Keratinocyte (primary cell): ENCODE measurements around the gene DGKQ.

ENCODE experiments used
- EZH2 ChIP-seq: IDR thresholded peaks from one replicate; pipeline ENCODE4 v1.6.1; 2012; ENCODE audit warnings: inconsistent platforms, mild to moderate bottlenecking, low read length, moderate library complexity
- TF ChIP-seq, protein P1 (sequence below), 3 experiments: IDR thresholded peaks in 1 of 3; conservative IDR thresholded peaks in 1 of 3; optimal IDR thresholded peaks in 1 of 3; 2 replicates in 2 of 3; 3 replicates in 1 of 3; pipeline versions ENCODE3 to v1.5.1; 2011; ENCODE audit warnings: low read length in 3 of 3, mild to moderate bottlenecking in 3 of 3, moderate library complexity in 2 of 3, control low read depth in 1 of 3, inconsistent platforms in 1 of 3; ENCODE audit not compliant: insufficient read depth in 2 of 3; ENCODE audit errors: extremely low read depth in 1 of 3

DNA sequence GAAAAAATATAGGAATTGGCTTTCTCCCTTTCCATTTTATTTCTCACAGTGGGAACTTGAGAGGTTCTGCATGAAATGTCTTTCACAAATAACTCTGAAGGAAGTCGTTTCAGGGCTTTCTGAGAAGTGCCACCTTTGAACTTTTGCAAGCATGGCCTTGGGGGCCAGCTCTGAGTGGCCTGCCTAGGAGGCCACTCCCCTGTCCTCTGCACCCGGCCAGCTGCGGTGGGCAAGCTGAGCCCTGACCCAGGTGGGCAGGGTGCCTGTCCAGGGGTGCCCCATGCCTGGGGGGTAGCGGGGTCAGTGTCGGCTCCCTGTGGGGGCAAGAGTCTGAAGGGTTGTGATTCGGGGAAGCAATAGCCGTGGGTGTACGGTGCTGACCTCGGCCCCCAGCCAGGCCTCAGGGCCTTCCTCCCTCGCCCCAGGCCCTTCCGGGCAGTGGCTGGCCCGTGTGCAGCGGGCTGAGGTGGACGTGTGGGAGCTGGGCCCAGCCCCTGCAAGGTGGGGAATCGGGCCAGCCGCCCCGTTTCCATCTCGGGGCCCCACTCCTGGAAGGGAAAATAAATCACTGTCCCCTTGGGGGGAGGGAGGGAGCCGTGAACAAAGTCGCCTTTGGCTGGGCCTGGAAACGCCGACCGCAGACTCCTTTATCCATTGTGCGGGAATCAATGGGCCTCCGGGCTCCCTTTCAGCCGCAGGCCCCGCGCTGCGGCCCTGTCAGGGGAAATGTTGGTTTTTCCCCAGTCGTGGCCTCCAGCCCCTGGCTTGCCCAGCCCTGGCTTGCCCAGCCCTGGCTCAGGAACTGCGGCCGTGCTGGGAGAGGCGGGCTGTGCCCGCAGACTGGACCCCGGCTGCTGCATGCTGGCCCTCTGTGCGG is 41.2 kb upstream of the DGKQ start:
- TF ChIP-seq, protein P1, sequence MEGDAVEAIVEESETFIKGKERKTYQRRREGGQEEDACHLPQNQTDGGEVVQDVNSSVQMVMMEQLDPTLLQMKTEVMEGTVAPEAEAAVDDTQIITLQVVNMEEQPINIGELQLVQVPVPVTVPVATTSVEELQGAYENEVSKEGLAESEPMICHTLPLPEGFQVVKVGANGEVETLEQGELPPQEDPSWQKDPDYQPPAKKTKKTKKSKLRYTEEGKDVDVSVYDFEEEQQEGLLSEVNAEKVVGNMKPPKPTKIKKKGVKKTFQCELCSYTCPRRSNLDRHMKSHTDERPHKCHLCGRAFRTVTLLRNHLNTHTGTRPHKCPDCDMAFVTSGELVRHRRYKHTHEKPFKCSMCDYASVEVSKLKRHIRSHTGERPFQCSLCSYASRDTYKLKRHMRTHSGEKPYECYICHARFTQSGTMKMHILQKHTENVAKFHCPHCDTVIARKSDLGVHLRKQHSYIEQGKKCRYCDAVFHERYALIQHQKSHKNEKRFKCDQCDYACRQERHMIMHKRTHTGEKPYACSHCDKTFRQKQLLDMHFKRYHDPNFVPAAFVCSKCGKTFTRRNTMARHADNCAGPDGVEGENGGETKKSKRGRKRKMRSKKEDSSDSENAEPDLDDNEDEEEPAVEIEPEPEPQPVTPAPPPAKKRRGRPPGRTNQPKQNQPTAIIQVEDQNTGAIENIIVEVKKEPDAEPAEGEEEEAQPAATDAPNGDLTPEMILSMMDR (optimal IDR thresholded peaks at IDR 0.05 in 1 of 3, IDR thresholded peaks at IDR 0.05 in 1 of 3, conservative IDR thresholded peaks at IDR 0.05 in 1 of 3; ENCODE audit: extremely low read depth in 1 of 3, insufficient read depth in 2 of 3, low read length in 3 of 3): no peak
- no peak for TF ChIP-seq EZH2
